ENCODE data around the gene BRAP.
A peak's percentile ranks its signal among the peaks of the same experiment; 100 is the strongest.
"Not testable (repeated sequence)": the region's sequence is repeated elsewhere in the genome, so short reads cannot be mapped to it uniquely, and the experiment has no call there.

BRAP gene

GRCh38 chr12:111616177-111616623 lies 69.6 kb downstream of the BRAP start:
- no peak for DNase-seq (ENCODE audit: low spot score)

GRCh38 chr12:111607239-111607638 lies 78.5 kb downstream of the BRAP start:
- DNase-seq (ENCODE audit: low spot score), result no peak

GRCh38 chr12:111606767-111607230 lies 79.0 kb downstream of the BRAP start:
- no peak for DNase-seq (ENCODE audit: low spot score)

- DNase-seq (ENCODE audit: low spot score), result no peak
Observed at GRCh38 chr12:111605911-111606766, 79.6 kb downstream of the BRAP start.

- DNase-seq (ENCODE audit: low spot score), result not testable (repeated sequence)
Observed at GRCh38 chr12:111602857-111603256, 82.9 kb downstream of the BRAP start.

GRCh38 chr12:111602348-111602747 lies 83.4 kb downstream of the BRAP start:
- no peak for DNase-seq (ENCODE audit: low spot score)

GRCh38 chr12:111600986-111601385 lies 84.8 kb downstream of the BRAP start:
- not testable (repeated sequence) for DNase-seq (ENCODE audit: low spot score)

GRCh38 chr12:111600205-111600642 lies 85.5 kb downstream of the BRAP start:
- no peak for DNase-seq (ENCODE audit: low spot score)

- DNase-seq (ENCODE audit: low spot score), result peak; percentile 87
Observed at GRCh38 chr12:111599453-111600204, 86.1 kb downstream of the BRAP start.

GRCh38 chr12:111598637-111599452 lies 86.9 kb downstream of the BRAP start, which contains the start of gene ATXN2:
TSS of gene ATXN2 (minus strand) at chr12:111599315. CDS start at chr12:111599034, 281 bp downstream.
- DNase-seq (ENCODE audit: low spot score), result peak; percentile 66

- no peak for DNase-seq (ENCODE audit: low spot score)
Observed at GRCh38 chr12:111597831-111598636, 87.7 kb downstream of the BRAP start.

GRCh38 chr12:111596985-111597830 lies 88.5 kb downstream of the BRAP start:
- DNase-seq (ENCODE audit: low spot score), result peak; percentile 8

GRCh38 chr12:111595341-111595835 lies 90.4 kb downstream of the BRAP start:
- DNase-seq (ENCODE audit: low spot score), result not testable (repeated sequence)

Measured in CD4-positive, alpha-beta T cell treated with Interleukin-2 at 100 ng/mL for 4 hours (primary cell).